WTC11 (cell line): ENCODE measurements around the gene UGT1A5.

Experiments
- ATF2 ChIP-seq: sonication (generic); formaldehyde crosslinking; IDR thresholded peaks from 2 replicates; pipeline ENCODE4 v1.8.1; 2022; ENCODE audit warnings: low read depth, missing genetic modification reagents, borderline replicate concordance
- CTCF ChIP-seq: fragments of 200-600 bp; IDR thresholded peaks from 2 replicates; pipeline ENCODE4 v1.8.0; 2022; ENCODE audit warnings: antibody characterized with exemption
- ETV6 ChIP-seq: sonication (generic); formaldehyde crosslinking; IDR thresholded peaks from 2 replicates; pipeline ENCODE4 v1.8.1; 2022; ENCODE audit warnings: mild to moderate bottlenecking, missing genetic modification reagents
- RORB ChIP-seq: fragments of 250-450 bp; sonication (Bioruptor Pico); IDR thresholded peaks from 2 replicates; pipeline ENCODE4 v1.9.0; 2021; ENCODE audit warnings: mild to moderate bottlenecking
- TF ChIP-seq, protein P1 (sequence below): sonication (generic); formaldehyde crosslinking; IDR thresholded peaks from 2 replicates; pipeline ENCODE4 v1.8.0; 2022; ENCODE audit warnings: mild to moderate bottlenecking, missing genetic modification reagents

DNA sequence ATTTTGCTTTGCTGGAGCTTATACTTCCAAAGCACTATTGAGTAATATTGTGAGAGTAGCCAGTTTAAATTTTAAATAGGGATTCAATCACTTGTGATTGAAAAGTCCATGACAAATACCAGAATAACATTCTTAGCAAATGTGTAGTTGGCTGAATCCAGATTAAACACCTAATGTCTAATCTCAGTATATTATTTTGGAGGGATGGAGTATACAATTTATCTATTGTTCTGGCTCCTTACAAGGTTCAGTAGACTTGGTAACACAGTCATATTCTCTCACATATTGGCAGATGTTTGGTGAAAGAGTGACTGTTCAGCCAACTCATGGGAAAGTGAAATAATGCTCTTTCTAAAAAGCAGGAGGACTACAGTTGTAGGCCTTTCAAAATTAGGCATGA lies 38.8 kb upstream of the UGT1A5 start:
- TF ChIP-seq CTCF (no peak), ETV6 (no peak), ATF2 (CRISPR knock-in tag) (no peak), RORB (CRISPR knock-in tag) (no peak)
- TF ChIP-seq, protein P1, sequence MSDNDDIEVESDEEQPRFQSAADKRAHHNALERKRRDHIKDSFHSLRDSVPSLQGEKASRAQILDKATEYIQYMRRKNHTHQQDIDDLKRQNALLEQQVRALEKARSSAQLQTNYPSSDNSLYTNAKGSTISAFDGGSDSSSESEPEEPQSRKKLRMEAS (CRISPR knock-in tag) = no peak
